Prostate gland (tissue), 2 donors: Measurements from ENCODE around the gene POLDIP3. TPM values are rescaled to one million over a fixed set of nuclear protein-coding genes. Genes with fewer than 3 reads are reported as not detected.
A peak's percentile ranks its signal among the peaks of the same experiment; 100 is the strongest.

ENCODE experiments used
- DNase-seq: peaks from one replicate; pipeline ENCODE4 v3.0.0-alpha.2; 2019; ENCODE audit warnings: low spot score
- H3K27ac ChIP-seq, 2 donors: fragments of 200-600 bp; sonication (generic); 2 replicates each; pipeline ENCODE4 v1.5.1; 2017 to 2019
- H3K27me3 ChIP-seq: fragments of 200-600 bp; sonication (generic); replicated peaks from 2 replicates; pipeline ENCODE4 v1.5.1; 2019; ENCODE audit not compliant: insufficient read depth
- H3K36me3 ChIP-seq, 2 donors: fragments of 200-600 bp; sonication (generic); 1 replicate in 1 of 2; 2 replicates in 1 of 2; pipeline versions ENCODE4 v1.5.1 to v1.8.1; 2017 to 2019
- H3K4me1 ChIP-seq: fragments of 200-600 bp; sonication (generic); replicated peaks from 2 replicates; pipeline ENCODE4 v1.5.1; 2019
- H3K4me3 ChIP-seq, 2 donors: fragments of 200-600 bp; sonication (generic); 2 replicates each; pipeline ENCODE4 v1.5.1; 2017 to 2019
- H3K9me3 ChIP-seq: fragments of 200-600 bp; sonication (generic); 2 replicates; pipeline ENCODE4 v1.5.1; 2017
- CTCF ChIP-seq, 4 experiments: fragments of 200-600 bp in 2 of 4; fragments of 450-650 bp in 2 of 4; sonication (generic) in 2 of 4; IDR thresholded peaks; 1 replicate in 3 of 4; 2 replicates in 1 of 4; pipeline ENCODE4 v1.5.1; 2016 to 2019; ENCODE audit warnings: antibody characterized with exemption in 4 of 4, mild to moderate bottlenecking in 2 of 4, moderate library complexity in 2 of 4
- POLR2A ChIP-seq: fragments of 450-650 bp; IDR thresholded peaks from one replicate; pipeline ENCODE4 v1.6.1; 2016; ENCODE audit warnings: antibody characterized with exemption, mild to moderate bottlenecking
- POLR2AphosphoS5 ChIP-seq: sonication (generic); formaldehyde crosslinking; IDR thresholded peaks from one replicate; pipeline ENCODE4 v1.6.1; 2017; ENCODE audit warnings: antibody characterized with exemption
- WGBS: methylation state at CpG from one replicate; pipeline ENCODE4 v1.1.5; 2018; 5-methylcytosine and 5-hydroxymethylcytosine counted together
- intact Hi-C: fragments of 100-400 bp; cut with DNase I; formaldehyde crosslinking; loops from one replicate; pipeline ENCODE4 v1.14.2; 2022
- total RNA-seq, 2 donors: library from RNA; depleted of rRNA; stranded (reverse); fragments of >200 nt; gene quantifications; one replicate each; pipeline ENCODE4 v1.1.0, GENCODE V29; 2016

The POLDIP3 gene
- total RNA-seq, 2 donors from 2014 or later = 46.4 to 62.6 TPM

DNA sequence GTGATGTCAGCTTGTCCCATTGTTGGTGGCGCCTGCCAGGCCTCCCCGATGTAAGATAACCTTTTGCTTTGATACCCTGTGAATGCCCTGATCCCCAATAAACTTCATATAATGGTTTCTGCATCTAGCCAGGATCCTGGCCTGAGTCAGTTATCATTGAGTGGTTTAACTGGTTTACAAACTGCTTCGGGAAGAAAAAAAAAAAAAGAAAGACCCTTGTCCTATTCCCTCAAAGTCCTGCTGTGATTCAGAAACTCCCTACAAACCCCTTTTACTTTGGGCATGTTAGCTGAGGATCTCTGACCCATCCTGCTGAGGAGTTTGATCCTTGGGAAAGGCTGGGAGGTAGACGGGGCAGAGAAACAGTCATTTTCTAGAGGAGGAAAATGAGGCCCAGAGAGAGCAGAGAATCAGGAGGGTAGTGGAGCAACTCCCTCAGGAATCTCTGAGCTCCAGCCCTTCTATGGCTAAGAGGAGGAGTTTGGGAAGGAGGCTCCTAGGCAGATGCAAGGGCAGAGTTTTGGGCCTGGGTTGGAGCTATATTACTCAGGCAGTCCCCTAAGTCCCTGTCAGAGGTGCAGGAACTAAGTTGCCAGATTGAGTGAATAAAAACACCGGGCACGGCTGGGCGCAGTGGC lies 39.9 kb upstream of the POLDIP3 start:
- Histone ChIP-seq H3K4me3 (no peak overlapping the region), H3K9me3 (no peaks in the 10 kb centered on the region), H3K36me3 (no peaks in the 10 kb centered on the region), H3K27me3 (no peaks in the 10 kb centered on the region), H3K27ac (peak overlapping the region in 1 of 2 donors; percentile 39), H3K4me1 (no peaks in the 10 kb centered on the region)
- TF ChIP-seq POLR2AphosphoS5 (no peak), POLR2A (no peak), CTCF (IDR thresholded peaks at IDR 0.05) (no peak)
- intact Hi-C loops = no loop called here
- DNase-seq = no peak
- WGBS = 63% methylated on average over 7 of the region's 7 CpGs

DNA sequence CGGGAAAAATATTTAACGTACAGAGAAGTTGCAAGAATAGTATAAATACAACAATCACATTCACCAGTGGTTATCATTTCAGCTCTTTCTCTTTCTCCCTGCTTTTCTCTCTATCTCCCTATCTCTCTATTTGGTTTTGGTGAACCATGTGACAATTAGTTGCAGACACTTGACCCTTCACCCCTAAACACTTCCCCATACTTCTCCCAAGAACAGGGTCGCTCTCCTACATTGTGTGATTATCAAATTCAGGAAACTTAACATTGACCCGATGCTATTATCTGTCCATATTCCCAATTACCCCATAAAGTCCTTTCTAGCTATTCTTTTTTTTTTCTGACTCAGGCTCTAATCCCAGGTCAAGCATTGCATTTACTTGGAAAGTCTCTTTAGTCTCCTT lies 39.3 kb upstream of the POLDIP3 start:
- H3K27ac ChIP-seq = no peak overlapping the region
- H3K9me3 ChIP-seq = no peaks in the 10 kb centered on the region
- no peaks in the 10 kb centered on the region for H3K4me1 ChIP-seq
- 87% methylated on average over 4 of the region's 4 CpGs for WGBS
- no peak for TF ChIP-seq POLR2AphosphoS5
- no peak for TF ChIP-seq POLR2A
- no peak for TF ChIP-seq CTCF (IDR thresholded peaks at IDR 0.05)
- H3K27me3 ChIP-seq = no peaks in the 10 kb centered on the region
- intact Hi-C loops = no loop called here
- H3K36me3 ChIP-seq = no peaks in the 10 kb centered on the region
- no peak for DNase-seq
- H3K4me3 ChIP-seq = no peak overlapping the region

DNA sequence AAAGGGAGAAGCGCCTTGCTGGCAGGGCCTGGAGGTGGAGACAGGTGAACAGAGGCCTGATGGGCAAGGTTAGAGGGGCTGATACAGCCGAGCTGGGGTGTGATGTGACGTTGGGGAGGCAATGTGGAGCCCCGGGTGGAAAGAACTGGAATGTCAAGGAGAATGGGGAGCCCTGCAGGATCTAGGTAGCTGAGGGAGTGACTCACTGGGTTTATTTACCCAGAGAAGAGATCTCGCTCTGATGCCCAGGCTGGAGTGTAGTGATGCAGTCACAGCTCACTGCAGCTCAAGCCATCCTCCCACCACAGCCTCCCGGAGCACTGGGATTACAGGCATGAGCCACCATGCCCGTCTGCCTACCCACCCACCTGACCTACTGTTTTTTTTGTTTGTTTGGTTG lies 36.5 kb upstream of the POLDIP3 start:
- intact Hi-C loops = no loop called here
- TF ChIP-seq CTCF (IDR thresholded peaks at IDR 0.05) = no peak
- TF ChIP-seq POLR2A = no peak
- no peak for TF ChIP-seq POLR2AphosphoS5
- H3K9me3 ChIP-seq = no peaks in the 10 kb centered on the region
- WGBS = 72% methylated on average over 7 of the region's 7 CpGs
- DNase-seq = no peak
- H3K27me3 ChIP-seq = no peaks in the 10 kb centered on the region
- no peaks in the 10 kb centered on the region for H3K36me3 ChIP-seq
- peaks cover 22% of the 10 kb centered on the region for H3K4me1 ChIP-seq
- no peak overlapping the region for H3K4me3 ChIP-seq
- H3K27ac ChIP-seq = no peak overlapping the region

DNA sequence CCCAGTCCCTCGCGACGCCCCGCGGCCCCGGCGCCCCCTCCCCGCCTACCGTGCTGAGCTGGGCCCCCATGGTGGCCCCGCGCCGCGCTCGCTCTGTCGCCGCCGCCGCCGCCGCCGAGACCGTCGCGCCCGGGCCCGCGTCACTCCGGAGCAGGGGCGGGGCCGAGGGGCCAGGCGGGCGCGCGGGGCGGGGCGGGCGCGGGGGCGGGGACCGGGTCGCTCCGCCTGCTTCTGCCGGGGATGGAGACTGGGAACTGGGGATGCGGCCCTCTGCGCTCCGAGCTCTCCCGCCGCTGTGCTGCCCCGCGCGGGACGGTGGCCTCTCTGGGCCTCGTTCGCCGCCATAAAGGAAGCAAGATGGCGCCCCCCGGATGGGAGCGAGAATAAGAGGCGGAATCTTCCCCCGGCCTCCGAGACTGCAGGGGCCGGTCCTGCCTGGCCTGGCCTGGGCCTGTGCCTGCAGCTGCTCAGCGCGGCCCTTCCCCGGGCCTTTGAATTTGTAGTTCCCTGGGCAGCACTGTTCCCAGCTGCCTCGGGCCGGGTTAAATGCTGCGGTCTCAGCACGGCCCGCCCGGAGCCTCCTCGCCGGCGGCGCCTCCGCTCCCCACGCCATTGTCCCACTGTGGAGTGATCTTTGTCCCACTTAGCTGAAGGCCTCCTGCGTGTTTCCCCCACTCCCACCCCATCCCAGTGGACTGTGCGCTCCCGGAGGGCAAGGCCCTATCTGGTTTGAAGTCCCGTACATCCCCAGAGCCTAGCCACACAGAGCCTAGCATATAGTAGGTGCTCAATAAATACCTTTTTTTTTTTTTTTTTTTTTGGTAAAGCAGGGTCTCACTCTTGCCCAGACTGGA lies 34.8 kb upstream of the POLDIP3 start, which contains the start of gene CYB5R3:
TSS of gene CYB5R3 (minus strand) at position 147 of the 854 bp plus-strand sequence. CDS start at position 70, 77 bp downstream.
- WGBS = 11% methylated on average over 43 of the region's 81 CpGs
- DNase-seq = peak; percentile 78
- TF ChIP-seq POLR2AphosphoS5 = peak; percentile 39
- no peak for TF ChIP-seq CTCF (IDR thresholded peaks at IDR 0.05)
- peak; percentile 64 for TF ChIP-seq POLR2A
- H3K27me3 ChIP-seq = no peaks in the 10 kb centered on the region
- H3K9me3 ChIP-seq = no peaks in the 10 kb centered on the region
- peak within 1 kb of the TSS; percentile 92 for H3K4me3 ChIP-seq
- peak within 1 kb of the TSS; percentile 96 to 97 for H3K27ac ChIP-seq
- intact Hi-C loops = no loop called here
- no peaks in the 10 kb centered on the region for H3K36me3 ChIP-seq
- H3K4me1 ChIP-seq = peaks cover 39% of the 10 kb centered on the region
